Endothelial cell (in vitro differentiated cells): ENCODE measurements around the gene AGAP2. TPM values are rescaled to one million over a fixed set of nuclear protein-coding genes. Genes with fewer than 3 reads are reported as not detected.

Experiments used
- DNase-seq: peaks from one replicate; pipeline ENCODE4 v3.0.0; 2021; ENCODE audit warnings: low spot score
- H3K27ac Mint-ChIP-seq: one replicate; pipeline ENCODE4 v1.8.0; 2021; ENCODE audit warnings: mixed read lengths, inconsistent platforms; ENCODE audit not compliant: unreplicated experiment
- H3K27me3 Mint-ChIP-seq: one replicate; pipeline ENCODE4 v1.8.0; 2021; ENCODE audit warnings: mild to moderate bottlenecking, moderate library complexity, mixed read lengths, inconsistent platforms; ENCODE audit not compliant: unreplicated experiment
- H3K36me3 Mint-ChIP-seq: one replicate; pipeline ENCODE4 v1.8.0; 2021; ENCODE audit warnings: mild to moderate bottlenecking, low read depth, mixed read lengths, inconsistent platforms; ENCODE audit not compliant: unreplicated experiment
- H3K4me1 Mint-ChIP-seq: one replicate; pipeline ENCODE4 v1.8.0; 2021; ENCODE audit warnings: mild to moderate bottlenecking, mixed read lengths, inconsistent platforms; ENCODE audit not compliant: unreplicated experiment
- H3K4me3 Mint-ChIP-seq: one replicate; pipeline ENCODE4 v1.8.0; 2021; ENCODE audit warnings: mild to moderate bottlenecking, mixed read lengths, inconsistent platforms; ENCODE audit not compliant: unreplicated experiment
- H3K9me3 Mint-ChIP-seq: one replicate; pipeline ENCODE4 v1.8.0; 2021; ENCODE audit warnings: mixed read lengths, inconsistent platforms; ENCODE audit not compliant: unreplicated experiment
- total RNA-seq: library from RNA; stranded (reverse); fragmentation: NEBNext Ultra II Directional; extraction: Animal tissue kit (Norgen Biotek cat#: 25700); gene quantifications from one replicate; pipeline ENCODE4 v1.2.1, GENCODE V29; 2021; ENCODE audit not compliant: unreplicated experiment
- TF ChIP-seq, protein P1 (sequence below): fragments of 200-600 bp; sonication (generic); IDR thresholded peaks from one replicate; pipeline ENCODE4 v1.5.0; 2021; ENCODE audit warnings: antibody characterized with exemption; ENCODE audit not compliant: unreplicated experiment

Gene AGAP2
- total RNA-seq, 1 donor from 2014 or later, result 27.0 TPM

GRCh38 chr12:57772429-57773322 is 34.1 kb upstream of the AGAP2 start, which contains the start of gene EEF1AKMT3:
EEF1AKMT3 (plus strand) TSS chr12:57772614; CDS start chr12:57772725, 111 bp downstream.
- Mint-ChIP-seq H3K27ac (peak within 1 kb of the TSS; percentile 91), H3K4me3 (peak within 1 kb of the TSS; percentile 98), H3K9me3 (no peaks in the 10 kb centered on the region), H3K4me1 (peaks cover 14% of the 10 kb centered on the region), H3K36me3 (peaks cover 14% of the 10 kb centered on the region), H3K27me3 (peaks cover 9% of the 10 kb centered on the region)
- TF ChIP-seq, protein P1, sequence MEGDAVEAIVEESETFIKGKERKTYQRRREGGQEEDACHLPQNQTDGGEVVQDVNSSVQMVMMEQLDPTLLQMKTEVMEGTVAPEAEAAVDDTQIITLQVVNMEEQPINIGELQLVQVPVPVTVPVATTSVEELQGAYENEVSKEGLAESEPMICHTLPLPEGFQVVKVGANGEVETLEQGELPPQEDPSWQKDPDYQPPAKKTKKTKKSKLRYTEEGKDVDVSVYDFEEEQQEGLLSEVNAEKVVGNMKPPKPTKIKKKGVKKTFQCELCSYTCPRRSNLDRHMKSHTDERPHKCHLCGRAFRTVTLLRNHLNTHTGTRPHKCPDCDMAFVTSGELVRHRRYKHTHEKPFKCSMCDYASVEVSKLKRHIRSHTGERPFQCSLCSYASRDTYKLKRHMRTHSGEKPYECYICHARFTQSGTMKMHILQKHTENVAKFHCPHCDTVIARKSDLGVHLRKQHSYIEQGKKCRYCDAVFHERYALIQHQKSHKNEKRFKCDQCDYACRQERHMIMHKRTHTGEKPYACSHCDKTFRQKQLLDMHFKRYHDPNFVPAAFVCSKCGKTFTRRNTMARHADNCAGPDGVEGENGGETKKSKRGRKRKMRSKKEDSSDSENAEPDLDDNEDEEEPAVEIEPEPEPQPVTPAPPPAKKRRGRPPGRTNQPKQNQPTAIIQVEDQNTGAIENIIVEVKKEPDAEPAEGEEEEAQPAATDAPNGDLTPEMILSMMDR, result no peak
- DNase-seq, result peak; percentile 63

DNA sequence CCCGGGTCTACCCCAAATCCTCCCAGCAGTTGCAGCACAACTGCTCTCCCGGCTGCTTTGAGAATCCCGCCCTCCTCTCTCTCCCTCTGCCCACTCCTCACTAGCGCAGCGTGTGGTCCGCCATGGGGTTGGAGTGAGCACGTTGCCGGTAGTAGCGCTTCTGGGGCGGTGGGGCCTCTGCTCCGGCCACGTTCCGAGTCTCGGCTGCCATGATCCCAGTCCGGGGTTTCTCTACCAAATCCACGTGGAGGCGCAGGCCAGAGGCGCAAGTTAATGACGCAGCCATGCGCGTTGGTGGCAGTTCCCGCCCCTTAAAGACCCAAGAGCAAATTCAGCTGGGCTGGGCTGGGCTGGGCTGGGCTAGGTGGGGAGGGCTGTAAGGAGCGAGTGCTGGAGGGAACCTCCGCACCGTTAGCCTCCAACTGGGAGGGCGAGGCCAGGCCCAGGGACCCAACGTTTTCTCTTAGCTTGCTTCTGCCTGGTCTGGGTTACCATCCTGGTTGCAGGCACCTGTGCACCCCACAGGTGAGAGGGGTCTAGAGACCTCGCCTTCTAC is 33.4 kb upstream of the AGAP2 start, which contains the start of gene METTL1:
Gene METTL1, minus strand, starts transcription at position 233 of the 556 bp plus-strand sequence. Its CDS starts 22 bp downstream, at position 211.
- H3K27me3 Mint-ChIP-seq, result peaks cover 9% of the 10 kb centered on the region
- H3K36me3 Mint-ChIP-seq, result peaks cover 14% of the 10 kb centered on the region
- H3K9me3 Mint-ChIP-seq, result no peaks in the 10 kb centered on the region
- peak; percentile 90 for DNase-seq
- peaks cover 14% of the 10 kb centered on the region for H3K4me1 Mint-ChIP-seq
- H3K4me3 Mint-ChIP-seq, result peak within 1 kb of the TSS; percentile 98
- TF ChIP-seq, protein P1, result no peak
- peak within 1 kb of the TSS; percentile 91 for H3K27ac Mint-ChIP-seq

- peaks cover 18% of the 10 kb centered on the region for H3K4me1 Mint-ChIP-seq
- peak overlapping the region; percentile 98 for H3K4me3 Mint-ChIP-seq
- peak overlapping the region; percentile 91 for H3K27ac Mint-ChIP-seq
- peak; percentile 73 for DNase-seq
- no peaks in the 10 kb centered on the region for H3K9me3 Mint-ChIP-seq
- peaks cover 14% of the 10 kb centered on the region for H3K36me3 Mint-ChIP-seq
- H3K27me3 Mint-ChIP-seq, result peaks cover 13% of the 10 kb centered on the region
- TF ChIP-seq, protein P1, result no peak
These were observed 32.8 kb upstream of the AGAP2 start for GRCh38 chr12:57771236-57771872.

GRCh38 chr12:57770734-57771133 is 32.2 kb upstream of the AGAP2 start:
- Mint-ChIP-seq H3K4me1 (peaks cover 21% of the 10 kb centered on the region), H3K27ac (no peak overlapping the region), H3K36me3 (peaks cover 12% of the 10 kb centered on the region), H3K27me3 (peaks cover 13% of the 10 kb centered on the region), H3K4me3 (peak overlapping the region; percentile 71), H3K9me3 (no peaks in the 10 kb centered on the region)
- TF ChIP-seq, protein P1, result no peak
- no peak for DNase-seq
